ENCODE measurements around the gene IL17C. TPM values are rescaled to one million over a fixed set of nuclear protein-coding genes. Genes with fewer than 3 reads are reported as not detected.

Gene IL17C
- total and polyA plus RNA-seq, 2 donors (not counting 1 experiment from before 2014, with no cell fraction given) = 1.3 to 1.5 TPM

GRCh38 chr16:88635671-88636319 is 2.6 kb upstream of the IL17C start:
- peaks cover 58 to 77% of the 10 kb centered on the region in 2 donors for H3K4me1 ChIP-seq (ENCODE audit: control insufficient read depth in 2 of 2, insufficient read depth in 2 of 2, low read length in 2 of 2)
- no peaks in the 10 kb centered on the region for H3K9me3 Mint-ChIP-seq (ENCODE audit: insufficient read depth)
- POLR2A ChIA-PET = interaction anchor here (0.7 to 2.4 kb wide), 4 partner anchors 9 to 110 kb away, joined by 3 to 16 read pairs (median 3); no protein-coding TSS in a partner anchor
- intact Hi-C loops (cut with micrococcal nuclease) = loop anchor here (2.0 to 10.0 kb wide), 3 partner anchors 65 to 149 kb away; partner anchors contain the start of genes PIEZO1 and ZC3H18
- peaks cover 0 to 15% of the 10 kb centered on the region in 2 experiments for H3K36me3 ChIP-seq (replicated peaks in 1 of 2; ENCODE audit: control extremely low read depth in 1 of 2, control insufficient read depth in 1 of 2, extremely low read depth in 1 of 2, insufficient read depth in 2 of 2, low read length in 1 of 2)
- no peak overlapping the region for H2AFZ ChIP-seq (ENCODE audit: insufficient read depth, low read depth, low read length, poor library complexity, severe bottlenecking)
- H3K4me1 Mint-ChIP-seq = peaks cover 65% of the 10 kb centered on the region
- no peak overlapping the region for H3K4me3 ChIP-seq (ENCODE audit: control extremely low read depth in 1 of 5, extremely low read depth in 1 of 5, insufficient read depth in 1 of 5, low read depth in 2 of 5, low read length in 4 of 5)
- peak overlapping the region; percentile 68 for H3K4me3 Mint-ChIP-seq
- H3K27ac Mint-ChIP-seq = peak overlapping the region; percentile 85
- peak; percentile 49 for DNase-seq
- TF ChIP-seq, protein P1, sequence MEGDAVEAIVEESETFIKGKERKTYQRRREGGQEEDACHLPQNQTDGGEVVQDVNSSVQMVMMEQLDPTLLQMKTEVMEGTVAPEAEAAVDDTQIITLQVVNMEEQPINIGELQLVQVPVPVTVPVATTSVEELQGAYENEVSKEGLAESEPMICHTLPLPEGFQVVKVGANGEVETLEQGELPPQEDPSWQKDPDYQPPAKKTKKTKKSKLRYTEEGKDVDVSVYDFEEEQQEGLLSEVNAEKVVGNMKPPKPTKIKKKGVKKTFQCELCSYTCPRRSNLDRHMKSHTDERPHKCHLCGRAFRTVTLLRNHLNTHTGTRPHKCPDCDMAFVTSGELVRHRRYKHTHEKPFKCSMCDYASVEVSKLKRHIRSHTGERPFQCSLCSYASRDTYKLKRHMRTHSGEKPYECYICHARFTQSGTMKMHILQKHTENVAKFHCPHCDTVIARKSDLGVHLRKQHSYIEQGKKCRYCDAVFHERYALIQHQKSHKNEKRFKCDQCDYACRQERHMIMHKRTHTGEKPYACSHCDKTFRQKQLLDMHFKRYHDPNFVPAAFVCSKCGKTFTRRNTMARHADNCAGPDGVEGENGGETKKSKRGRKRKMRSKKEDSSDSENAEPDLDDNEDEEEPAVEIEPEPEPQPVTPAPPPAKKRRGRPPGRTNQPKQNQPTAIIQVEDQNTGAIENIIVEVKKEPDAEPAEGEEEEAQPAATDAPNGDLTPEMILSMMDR (IDR thresholded peaks at IDR 0.05) = no peak
- no peak for TF ChIP-seq EZH2 (IDR thresholded peaks at IDR 0.05; ENCODE audit: borderline replicate concordance, insufficient read depth, low read depth, low read length, poor library complexity, severe bottlenecking)
- ATAC-seq (ENCODE audit: low read depth) = no peak
- no peak overlapping the region for H3K9ac ChIP-seq (ENCODE audit: low read length)
- peaks cover 0 to 27% (median 0%) of the 10 kb centered on the region in 3 donors for H3K9me3 ChIP-seq (ENCODE audit: control extremely low read depth in 1 of 3, control insufficient read depth in 2 of 3, insufficient read depth in 1 of 3, low read length in 2 of 3)
- peaks cover 0 to 8% (median 0%) of the 10 kb centered on the region in 4 experiments for H3K27me3 ChIP-seq (replicated peaks in 1 of 4; ENCODE audit: control extremely low read depth in 1 of 4, control insufficient read depth in 3 of 4, insufficient read depth in 4 of 4, low read length in 3 of 4)
- CTCF ChIA-PET = interaction anchor here (0.7 to 2.9 kb wide), 2 partner anchors 49 to 65 kb away, joined by 4 to 9 read pairs; partner anchors contain the start of gene ZC3H18
- peaks cover 43% of the 10 kb centered on the region for H4K20me1 ChIP-seq (ENCODE audit: control insufficient read depth, insufficient read depth, low read length, poor library complexity, severe bottlenecking)
- peaks cover 9% of the 10 kb centered on the region for H3K79me2 ChIP-seq (ENCODE audit: control insufficient read depth, insufficient read depth, low read length)
- no peaks in the 10 kb centered on the region for H3K27me3 Mint-ChIP-seq
- WGBS (ENCODE audit: insufficient coverage) = 68% methylated on average over 14 of the region's 17 CpGs
- no peak overlapping the region for H3K27ac ChIP-seq (ENCODE audit: low read length in 2 of 2)
- peak overlapping the region; percentile 95 for H3K4me2 ChIP-seq (replicated peaks; ENCODE audit: low read depth, low read length, poor library complexity, severe bottlenecking)

Data from B cell (primary cell).